NCI-H1436 treated with DMSO at 0.1 percent for 48 hours (cell line): ENCODE results near the gene SCAF1.

Experiments
- DNase-seq: peaks from one replicate; lab custom pipeline; 2025; lab: John Stamatoyannopoulos, UW

The SCAF1 gene

GRCh38 chr19:49666120-49666444, 24.1 kb downstream of the SCAF1 start:
- DNase-seq = no peak

GRCh38 chr19:49667473-49667872, 25.5 kb downstream of the SCAF1 start:
- DNase-seq = no peak

GRCh38 chr19:49669516-49669915, 27.5 kb downstream of the SCAF1 start:
- DNase-seq = no peak

GRCh38 chr19:49672131-49672919, 30.3 kb downstream of the SCAF1 start:
- no peak for DNase-seq

GRCh38 chr19:49676136-49676783, 34.3 kb downstream of the SCAF1 start:
- DNase-seq = no peak

- DNase-seq = peak; percentile 100
Observed at GRCh38 chr19:49676784-49677230, 34.8 kb downstream of the SCAF1 start.

- DNase-seq = no peak
Observed at GRCh38 chr19:49677231-49677900, 35.4 kb downstream of the SCAF1 start, which contains the start of gene PRMT1. Gene PRMT1, plus strand, starts transcription at chr19:49677271. Its CDS starts 10 bp downstream, at chr19:49677281.

- DNase-seq = no peak
Observed at GRCh38 chr19:49677901-49678674, 36.1 kb downstream of the SCAF1 start.

GRCh38 chr19:49678985-49679770, 37.2 kb downstream of the SCAF1 start:
- no peak for DNase-seq

GRCh38 chr19:49679771-49680413, 37.9 kb downstream of the SCAF1 start:
- no peak for DNase-seq

GRCh38 chr19:49680421-49681351, 38.7 kb downstream of the SCAF1 start:
- no peak for DNase-seq

- no peak for DNase-seq
Observed at GRCh38 chr19:49681830-49682229, 39.8 kb downstream of the SCAF1 start.

GRCh38 chr19:49682274-49682673, 40.3 kb downstream of the SCAF1 start:
- no peak for DNase-seq

GRCh38 chr19:49683814-49684250, 41.8 kb downstream of the SCAF1 start:
- no peak for DNase-seq

GRCh38 chr19:49684251-49684982, 42.4 kb downstream of the SCAF1 start:
- DNase-seq = no peak

- DNase-seq = no peak
Observed at GRCh38 chr19:49684983-49685553, 43.1 kb downstream of the SCAF1 start.

- no peak for DNase-seq
Observed at GRCh38 chr19:49685845-49686332, 43.9 kb downstream of the SCAF1 start.

GRCh38 chr19:49686503-49687088, 44.6 kb downstream of the SCAF1 start:
- DNase-seq = no peak
